Cardiac muscle cell (in vitro differentiated cells and primary cell): ENCODE measurements around the gene B4GALNT3. TPM values are rescaled to one million over a fixed set of nuclear protein-coding genes. Genes with fewer than 3 reads are reported as not detected.

Source experiments
- DNase-seq, 2 donors: peaks; one replicate each; pipeline versions ENCODE4 v3.0.0 to v3.0.0-alpha.2; 2010 to 2017; ENCODE audit warnings: low read depth in 1 of 2, low spot score in 1 of 2
- H3K27ac ChIP-seq: fragments of 200-600 bp; sonication (generic); 2 replicates; pipeline ENCODE4 v1.5.1; 2016
- H3K27me3 ChIP-seq: fragments of 200-600 bp; sonication (generic); 2 replicates; pipeline ENCODE4 v1.6.0; 2016; ENCODE audit warnings: control low read depth
- H3K36me3 ChIP-seq: fragments of 200-600 bp; sonication (generic); 2 replicates; pipeline ENCODE4 v1.5.1; 2016; ENCODE audit warnings: control low read depth
- H3K4me1 ChIP-seq: fragments of 200-600 bp; sonication (generic); 2 replicates; pipeline ENCODE4 v1.8.1; 2017; ENCODE audit warnings: low read depth, mild to moderate bottlenecking, mixed run types
- H3K4me3 ChIP-seq: fragments of 200-600 bp; sonication (generic); 2 replicates; pipeline ENCODE4 v1.5.1; 2016; ENCODE audit warnings: mild to moderate bottlenecking
- H3K9me3 ChIP-seq: fragments of 200-600 bp; sonication (generic); 2 replicates; pipeline ENCODE4 v1.5.1; 2017; ENCODE audit warnings: low read depth, mild to moderate bottlenecking, control low read depth
- CTCF ChIP-seq: IDR thresholded peaks from 2 replicates; pipeline ENCODE4 v1.5.1; 2012; ENCODE audit warnings: low read depth, mild to moderate bottlenecking, low read length
- polyA plus RNA-seq: library from polyadenylated mRNA; unstranded; fragments of >200 nt; fragmentation: Nextera tagmentation; extraction: Ambion mirVana; gene quantifications from 2 replicates; pipeline ENCODE4 v1.2.1, GENCODE V29; 2016
- total RNA-seq: library from RNA; depleted of rRNA; stranded (reverse); fragments of >200 nt; gene quantifications from 2 replicates; pipeline ENCODE4 v1.2.3, GENCODE V29; 2016

The B4GALNT3 gene
- total and polyA plus RNA-seq, 2 experiments from 2014 or later, result 23.7 to 38.6 TPM

GRCh38 chr12:553216-554000 lies 93.7 kb downstream of the B4GALNT3 start:
- no peaks in the 10 kb centered on the region for H3K9me3 ChIP-seq
- H3K27me3 ChIP-seq, result no peaks in the 10 kb centered on the region
- DNase-seq, result no peak
- no peak overlapping the region for H3K4me3 ChIP-seq
- TF ChIP-seq CTCF, result no peak
- H3K4me1 ChIP-seq, result peaks cover 19% of the 10 kb centered on the region
- H3K27ac ChIP-seq, result peak overlapping the region; percentile 82
- H3K36me3 ChIP-seq, result no peaks in the 10 kb centered on the region

GRCh38 chr12:554001-554285 lies 94.2 kb downstream of the B4GALNT3 start:
- no peaks in the 10 kb centered on the region for H3K9me3 ChIP-seq
- TF ChIP-seq CTCF, result no peak
- H3K4me1 ChIP-seq, result peaks cover 19% of the 10 kb centered on the region
- H3K27me3 ChIP-seq, result no peaks in the 10 kb centered on the region
- H3K4me3 ChIP-seq, result no peak overlapping the region
- no peak overlapping the region for H3K27ac ChIP-seq
- DNase-seq, result no peak
- H3K36me3 ChIP-seq, result no peaks in the 10 kb centered on the region

GRCh38 chr12:556498-556897 lies 96.8 kb downstream of the B4GALNT3 start:
- no peak for TF ChIP-seq CTCF
- no peak for DNase-seq
- peaks cover 19% of the 10 kb centered on the region for H3K4me1 ChIP-seq
- H3K4me3 ChIP-seq, result no peak overlapping the region
- no peaks in the 10 kb centered on the region for H3K27me3 ChIP-seq
- no peaks in the 10 kb centered on the region for H3K36me3 ChIP-seq
- H3K9me3 ChIP-seq, result no peaks in the 10 kb centered on the region
- no peak overlapping the region for H3K27ac ChIP-seq

GRCh38 chr12:558580-558979 lies 98.8 kb downstream of the B4GALNT3 start:
- Histone ChIP-seq H3K27me3 (no peaks in the 10 kb centered on the region), H3K36me3 (no peaks in the 10 kb centered on the region), H3K4me3 (no peak overlapping the region), H3K4me1 (no peaks in the 10 kb centered on the region), H3K27ac (no peak overlapping the region), H3K9me3 (no peaks in the 10 kb centered on the region)
- no peak for TF ChIP-seq CTCF
- DNase-seq, result no peak

- H3K27ac ChIP-seq, result no peak overlapping the region
- no peaks in the 10 kb centered on the region for H3K36me3 ChIP-seq
- DNase-seq, result no peak
- no peak overlapping the region for H3K4me3 ChIP-seq
- no peaks in the 10 kb centered on the region for H3K4me1 ChIP-seq
- TF ChIP-seq CTCF, result no peak
- H3K9me3 ChIP-seq, result no peaks in the 10 kb centered on the region
- no peaks in the 10 kb centered on the region for H3K27me3 ChIP-seq
Observed at GRCh38 chr12:559208-559905, 99.6 kb downstream of the B4GALNT3 start.
